GM18858 (cell line): ENCODE data around the gene MARK3.
A peak's percentile ranks its signal among the peaks of the same experiment; 100 is the strongest.
"Not testable (repeated sequence)": the region's sequence is repeated elsewhere in the genome, so short reads cannot be mapped to it uniquely, and the experiment has no call there.

Experiments used
- ATAC-seq: cut with Tn5 transposase; IDR thresholded peaks from one replicate; pipeline ENCODE4 v1.9.1; 2021; ENCODE audit not compliant: unreplicated experiment

The MARK3 gene

DNA sequence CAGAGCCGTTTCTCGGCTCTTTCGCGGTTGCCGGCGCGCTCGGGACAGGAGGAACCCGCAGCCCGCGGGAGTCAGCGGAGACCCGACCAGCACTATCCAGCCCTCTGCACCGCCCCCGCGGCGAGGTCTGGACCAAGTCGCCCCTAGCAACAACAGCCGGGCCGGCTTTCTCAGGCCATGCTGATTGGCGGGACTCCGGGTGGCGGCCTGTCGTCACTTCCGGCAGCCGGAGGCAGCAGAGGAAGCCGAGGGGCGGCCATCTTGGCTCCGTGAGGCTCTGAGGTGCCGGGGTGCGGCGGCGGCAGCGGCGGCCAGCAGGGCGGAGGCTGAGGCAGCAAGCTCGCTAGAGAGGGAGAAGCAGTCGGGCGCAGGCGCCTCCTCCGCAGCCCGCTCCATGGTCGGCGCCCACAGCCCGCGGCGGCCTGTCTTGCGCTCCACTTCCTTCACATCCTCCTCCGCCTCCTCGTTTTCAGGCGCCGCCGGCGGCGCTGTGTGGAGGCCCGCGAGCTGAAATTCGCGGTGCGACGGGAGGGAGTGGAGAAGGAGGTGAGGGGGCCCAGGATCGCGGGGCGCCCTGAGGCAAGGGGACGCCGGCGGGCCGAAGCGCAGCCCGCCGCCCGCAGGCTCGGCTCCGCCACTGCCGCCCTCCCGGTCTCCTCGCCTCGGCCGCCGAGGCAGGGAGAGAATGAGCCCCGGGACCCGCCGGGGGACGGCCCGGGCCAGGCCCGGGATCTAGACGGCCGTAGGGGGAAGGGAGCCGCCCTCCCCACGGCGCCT lies at the start of gene MARK3:
Gene MARK3, plus strand, starts transcription at position 264 of the 777 bp plus-strand sequence. CDS start 615 bp downstream, outside the sequence.
- ATAC-seq: peak; percentile 76

DNA sequence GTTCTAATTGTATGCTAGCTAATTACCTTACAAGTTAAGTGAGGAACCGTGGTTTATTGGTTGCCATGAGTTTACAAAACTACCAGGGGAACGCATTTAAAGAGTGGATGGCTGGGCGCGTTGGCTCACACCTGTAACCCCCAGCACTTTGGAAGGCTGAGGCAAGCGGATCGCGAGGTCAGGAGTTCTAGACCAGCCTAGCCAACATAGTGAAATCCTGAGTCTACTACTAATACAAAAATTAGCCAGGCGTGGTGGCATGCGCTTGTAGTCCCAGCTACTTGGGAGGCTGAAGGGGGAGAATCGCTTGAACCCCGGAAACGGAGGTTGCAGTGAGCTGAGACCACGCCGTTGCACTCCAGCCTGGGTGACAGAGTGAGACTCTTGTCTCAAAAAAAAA lies 49.0 kb upstream of the MARK3 start:
- no peak for ATAC-seq

DNA sequence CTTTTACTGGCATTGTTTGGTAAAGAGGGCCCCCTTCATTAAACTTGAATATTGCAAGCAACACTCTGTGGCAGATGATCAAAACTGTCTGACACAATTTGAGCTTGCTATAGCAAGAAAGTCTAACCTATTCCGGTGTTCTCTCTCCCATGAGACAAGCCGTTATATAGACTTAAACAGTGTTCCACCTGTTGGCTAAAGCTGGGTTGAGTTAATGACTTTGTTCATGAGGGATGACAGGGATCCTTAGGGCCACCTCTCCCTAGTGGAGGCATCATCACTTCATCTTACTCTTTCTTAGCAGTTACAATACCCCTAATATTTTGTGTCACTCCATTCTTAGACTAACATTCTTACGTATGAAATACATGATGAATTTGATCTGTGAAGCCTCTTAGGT lies 47.4 kb upstream of the MARK3 start:
- ATAC-seq: no peak

DNA sequence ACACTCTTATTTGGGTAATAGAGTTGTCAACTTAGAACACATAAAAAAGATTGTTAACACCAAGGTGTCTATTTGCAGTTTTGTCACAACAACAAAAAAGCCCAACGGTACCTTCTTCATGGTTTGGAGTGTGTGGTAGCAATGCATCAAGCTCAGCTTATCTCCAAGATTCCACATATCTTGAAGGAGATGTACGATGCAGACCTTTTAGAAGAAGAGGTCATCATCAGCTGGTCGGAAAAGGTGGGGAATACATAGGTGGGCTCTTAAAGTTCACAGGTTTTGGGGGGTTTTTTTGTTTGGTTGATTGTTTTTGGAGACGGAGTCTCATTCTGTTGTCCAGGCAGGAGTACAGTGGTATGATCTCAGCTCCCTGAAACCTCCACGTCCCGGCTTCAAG lies 45.7 kb upstream of the MARK3 start:
- no peak for ATAC-seq

DNA sequence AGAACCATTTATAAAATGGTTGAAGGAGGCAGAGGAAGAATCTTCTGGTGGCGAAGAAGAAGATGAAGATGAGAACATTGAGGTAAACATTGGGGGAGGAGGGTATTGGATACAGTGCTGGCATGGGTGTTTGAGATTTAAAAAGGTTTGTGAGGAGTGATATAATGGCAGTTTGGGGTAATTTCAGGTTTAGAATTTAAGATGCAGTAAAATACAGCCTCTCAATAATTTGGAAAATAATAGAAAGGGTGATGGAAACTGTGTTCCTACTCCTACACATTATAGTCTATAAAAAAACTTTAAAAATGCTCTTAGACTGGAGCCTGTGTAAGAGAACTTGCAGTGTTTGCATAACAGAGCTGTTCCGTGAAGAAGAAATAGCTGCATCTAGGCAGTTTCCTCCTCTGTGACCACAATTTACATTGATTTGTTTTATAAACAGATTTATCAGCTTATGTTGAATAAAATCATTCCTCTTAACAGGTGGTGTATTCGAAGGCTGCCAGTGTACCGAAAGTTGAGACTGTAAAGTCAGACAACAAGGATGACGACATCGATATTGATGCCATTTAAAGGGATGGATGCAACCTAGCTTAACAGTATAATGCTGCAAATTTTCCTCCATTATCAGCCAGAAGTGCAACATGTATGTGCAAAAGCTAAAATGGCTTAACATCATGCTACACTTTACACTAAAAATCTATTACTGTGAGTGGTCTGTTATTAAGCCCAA lies 44.6 kb upstream of the MARK3 start:
- ATAC-seq: no peak

DNA sequence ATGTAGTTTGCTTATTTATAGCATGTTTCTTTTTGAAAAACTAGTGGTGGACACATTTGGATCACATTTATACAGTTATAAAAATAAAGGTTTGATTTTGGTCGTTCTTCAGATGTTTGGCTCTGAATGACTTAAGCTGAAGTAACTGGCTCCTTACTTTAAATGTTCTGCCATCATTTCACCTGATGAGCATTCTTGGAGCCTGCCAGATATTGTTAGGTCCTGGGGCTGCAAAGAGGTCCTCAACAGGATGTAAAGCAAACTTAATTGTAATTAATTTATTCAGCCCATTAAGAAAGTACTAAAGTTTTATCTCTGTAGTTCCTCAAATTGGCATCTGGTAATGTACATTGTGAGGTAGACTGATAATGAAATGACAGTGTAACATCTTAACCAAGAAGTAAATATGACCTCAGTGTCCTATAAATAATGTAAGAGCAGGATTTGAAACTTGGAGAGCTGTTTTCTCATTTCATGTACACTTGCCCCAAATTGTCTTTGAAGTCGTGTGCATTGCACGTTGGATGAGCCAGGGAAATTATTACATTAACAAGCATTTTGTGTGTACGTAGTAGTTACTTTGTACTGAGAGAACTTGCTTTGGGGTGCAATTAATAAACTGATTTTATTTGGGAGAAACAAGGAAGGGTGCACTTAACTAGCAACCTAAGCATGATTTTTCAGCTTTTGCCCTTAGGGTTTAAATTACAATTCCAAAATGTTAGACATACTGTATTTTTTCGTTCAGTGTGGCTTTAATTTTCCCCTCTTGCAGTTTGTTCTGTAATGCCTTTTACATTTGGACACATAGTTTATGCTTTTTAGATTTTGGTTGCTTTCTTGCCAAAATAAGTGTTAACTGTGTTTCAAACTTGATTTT lies 43.7 kb upstream of the MARK3 start:
- ATAC-seq: no peak

DNA sequence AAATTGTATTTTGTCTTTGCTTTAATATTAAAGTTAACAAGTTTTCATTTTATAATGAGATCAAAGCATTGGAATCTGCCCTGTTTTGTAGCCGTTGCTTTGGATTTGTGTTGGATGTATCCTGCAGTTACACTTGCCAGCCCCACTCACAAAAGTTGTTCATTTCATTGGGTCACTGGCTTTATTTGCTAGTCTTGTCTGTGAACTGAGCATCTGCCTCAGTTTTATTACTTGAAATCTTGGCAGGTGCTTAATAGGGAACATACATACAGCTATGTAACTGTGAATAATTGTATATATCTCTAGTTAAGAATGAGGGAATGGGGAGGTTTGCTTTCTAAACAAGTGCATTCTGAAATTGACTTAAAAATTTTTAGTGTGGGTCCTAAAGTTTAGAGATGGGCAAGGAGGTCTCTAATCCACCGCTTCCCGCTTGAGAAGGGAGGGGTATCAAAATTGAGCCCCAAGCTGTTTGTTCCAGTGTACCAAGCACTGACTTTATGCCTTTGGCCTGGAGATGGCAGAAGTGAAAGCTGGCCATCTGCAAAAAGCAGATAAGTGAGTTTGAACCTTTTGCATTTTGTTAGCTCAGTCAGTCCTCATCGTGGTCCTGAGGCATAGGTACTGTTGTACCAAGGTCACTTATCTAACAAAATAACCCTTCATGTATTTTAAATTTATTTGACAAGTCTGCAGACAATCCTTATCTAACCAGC lies 41.9 kb upstream of the MARK3 start:
- no peak for ATAC-seq

DNA sequence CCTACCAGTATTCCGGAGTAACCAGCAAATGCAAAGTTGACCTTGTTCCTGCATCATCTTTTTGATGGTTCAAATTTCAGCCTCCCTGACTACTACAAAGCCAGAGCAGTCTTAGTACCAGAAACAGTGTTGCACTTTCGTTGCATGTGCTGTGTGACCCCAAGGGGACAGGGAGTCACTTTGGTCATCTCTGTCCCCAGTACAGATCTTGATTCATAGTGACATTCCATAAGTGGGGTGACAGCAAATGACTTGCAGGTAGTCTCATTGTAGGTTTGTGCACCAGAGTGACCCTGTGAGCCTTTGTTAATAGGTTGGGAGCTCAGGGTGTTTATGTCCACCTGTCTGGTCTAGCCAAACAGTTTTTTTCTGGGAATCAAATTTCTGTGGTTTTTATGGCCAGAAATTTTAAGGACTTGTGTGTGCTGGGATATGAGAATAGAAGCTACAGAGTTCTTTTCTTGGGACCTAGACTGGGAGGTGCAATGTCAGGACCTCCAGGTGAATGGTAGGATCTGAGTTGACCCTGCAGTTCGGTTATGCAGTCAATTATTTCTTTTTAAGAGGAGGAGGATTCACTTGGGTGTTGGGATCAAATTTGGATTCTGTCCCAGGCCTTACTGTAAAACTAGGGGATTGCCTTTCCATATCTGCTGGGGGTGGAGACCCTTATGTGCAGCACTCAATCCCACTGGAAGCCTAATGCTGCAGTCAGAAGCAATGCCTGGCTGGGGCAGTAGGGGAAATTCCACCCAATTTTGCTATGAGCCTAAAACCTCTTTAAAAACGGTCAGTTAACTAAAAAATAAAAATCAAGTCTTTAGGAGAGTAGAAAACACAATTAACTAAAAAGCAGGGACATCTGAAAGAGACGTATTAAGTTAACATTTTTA lies 41.1 kb upstream of the MARK3 start:
- no peak for ATAC-seq

DNA sequence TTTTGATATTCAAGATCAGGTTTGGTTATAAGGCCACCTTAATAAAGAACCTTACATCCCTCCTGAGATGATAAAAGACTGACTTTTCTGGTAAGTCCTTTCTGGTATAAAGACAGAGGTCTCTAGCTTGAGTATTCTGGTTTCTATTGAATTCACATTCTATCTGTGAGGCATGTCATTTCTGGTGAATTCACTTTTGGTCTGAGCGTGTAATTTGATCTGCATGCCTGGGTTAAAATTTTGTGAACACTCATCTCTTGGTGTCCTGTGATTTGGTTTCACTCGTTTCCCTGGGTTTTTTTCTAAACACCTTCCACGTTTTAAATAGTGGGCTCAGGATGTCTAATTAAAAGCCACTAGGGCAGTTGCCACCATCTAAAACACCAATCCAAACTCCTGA lies 38.9 kb upstream of the MARK3 start:
- ATAC-seq: no peak

DNA sequence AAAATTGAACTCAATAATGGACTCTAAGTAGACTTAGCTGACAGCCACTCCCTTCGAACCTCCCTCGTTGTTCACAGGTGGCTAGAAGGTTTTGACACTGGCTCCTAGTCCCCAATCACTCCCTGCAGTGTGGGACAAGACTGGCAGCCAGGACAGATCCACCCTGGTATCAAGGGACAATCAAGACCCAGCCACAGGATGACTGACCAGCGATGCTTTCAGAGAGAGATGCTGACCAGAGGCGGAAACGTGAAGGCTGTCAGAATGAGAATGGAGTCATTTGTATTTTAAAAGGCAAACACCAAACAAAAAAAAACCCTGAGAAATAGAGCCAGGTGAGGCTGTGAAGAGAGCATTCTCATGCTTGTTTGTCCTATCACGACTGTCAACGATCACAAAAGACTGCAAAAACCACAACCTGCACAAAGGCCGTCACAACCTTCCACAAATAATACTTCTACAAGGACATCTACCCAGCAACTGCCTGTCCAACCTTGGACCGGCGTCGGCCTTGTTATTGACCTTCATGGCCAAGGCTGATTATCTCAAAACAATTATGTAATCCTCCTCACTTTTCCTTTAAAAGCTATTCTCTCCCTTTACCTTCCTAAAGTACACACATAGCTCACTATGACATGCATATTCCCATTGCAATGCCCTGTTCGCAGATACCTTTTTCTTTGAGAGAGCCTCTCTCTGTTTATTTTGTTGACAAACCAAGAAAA lies 38.0 kb upstream of the MARK3 start:
- ATAC-seq: no peak

DNA sequence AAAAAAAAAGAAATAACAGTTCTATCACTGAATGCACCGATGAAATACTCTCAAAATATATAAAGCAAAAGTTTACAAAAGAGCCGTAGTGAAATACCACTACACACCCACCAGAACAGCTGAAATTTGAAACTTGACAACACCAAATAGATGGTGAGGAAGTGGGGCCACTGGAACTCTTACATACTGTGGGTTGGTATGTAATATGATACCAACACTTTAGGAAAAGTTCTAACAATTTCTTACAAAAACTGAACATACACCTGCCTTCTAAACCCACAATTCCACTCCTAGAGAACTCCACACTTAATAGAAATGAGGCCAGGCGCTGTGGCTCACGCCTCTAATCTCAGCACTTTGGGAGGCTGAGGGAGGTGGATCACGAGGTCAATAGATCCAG lies 37.1 kb upstream of the MARK3 start:
- ATAC-seq: no peak

DNA sequence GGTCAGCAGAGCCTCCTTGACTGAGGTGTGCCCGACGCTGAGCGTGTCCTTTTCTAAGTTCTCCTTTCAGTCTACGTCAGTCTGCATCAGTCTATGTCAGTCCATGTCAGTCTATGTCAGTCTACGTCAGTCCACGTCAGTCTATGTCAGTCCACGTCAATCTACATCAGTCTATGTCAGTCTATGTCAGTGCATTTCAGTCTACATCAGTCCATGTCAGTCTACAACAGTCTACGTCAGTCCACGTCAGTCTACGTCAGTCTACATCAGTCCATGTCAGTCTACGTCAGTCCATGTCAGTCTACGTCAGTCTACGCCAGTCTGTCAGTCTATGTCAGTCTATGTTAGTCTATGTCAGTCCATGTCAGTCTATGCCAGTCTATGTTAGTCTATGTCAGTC lies 35.2 kb upstream of the MARK3 start:
- ATAC-seq: no peak

DNA sequence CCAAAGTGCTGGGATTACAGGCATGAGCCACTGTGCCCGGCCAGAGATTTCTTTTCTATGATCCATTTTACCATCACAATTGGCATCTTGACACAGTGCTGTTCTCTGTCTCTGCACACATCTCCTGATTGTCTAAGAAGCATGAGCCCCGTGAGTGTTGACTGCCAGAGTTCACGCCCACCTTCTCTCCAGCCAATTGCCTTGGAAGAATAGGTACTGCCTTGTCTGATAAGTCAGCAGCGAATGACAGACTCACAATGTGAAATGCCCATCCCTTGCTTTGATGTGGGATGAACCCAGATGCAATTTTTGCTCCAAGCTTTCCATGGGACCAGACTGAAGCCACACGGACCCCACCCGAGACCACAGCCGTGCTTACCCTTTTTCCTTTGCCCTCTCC lies 31.9 kb upstream of the MARK3 start:
- ATAC-seq: no peak

DNA sequence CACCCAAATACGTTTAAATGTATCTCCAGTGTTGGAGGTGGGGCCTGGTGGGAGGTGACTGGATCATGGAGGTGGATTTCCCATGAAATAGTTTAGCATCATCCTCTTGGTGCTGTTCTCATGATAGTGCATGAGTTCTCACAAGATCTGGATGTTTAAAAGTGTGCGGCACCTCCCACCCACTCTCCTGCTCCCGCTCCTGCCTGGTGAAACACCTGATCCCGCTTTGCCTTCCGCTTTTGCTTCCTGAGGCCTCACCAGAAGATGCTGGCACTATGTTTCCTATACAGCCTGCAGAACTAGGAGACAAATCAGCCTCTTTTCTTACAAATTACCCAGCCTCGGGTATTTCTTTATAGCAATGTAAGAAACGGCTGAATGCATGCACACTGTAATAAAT lies 31.1 kb upstream of the MARK3 start:
- no peak for ATAC-seq

DNA sequence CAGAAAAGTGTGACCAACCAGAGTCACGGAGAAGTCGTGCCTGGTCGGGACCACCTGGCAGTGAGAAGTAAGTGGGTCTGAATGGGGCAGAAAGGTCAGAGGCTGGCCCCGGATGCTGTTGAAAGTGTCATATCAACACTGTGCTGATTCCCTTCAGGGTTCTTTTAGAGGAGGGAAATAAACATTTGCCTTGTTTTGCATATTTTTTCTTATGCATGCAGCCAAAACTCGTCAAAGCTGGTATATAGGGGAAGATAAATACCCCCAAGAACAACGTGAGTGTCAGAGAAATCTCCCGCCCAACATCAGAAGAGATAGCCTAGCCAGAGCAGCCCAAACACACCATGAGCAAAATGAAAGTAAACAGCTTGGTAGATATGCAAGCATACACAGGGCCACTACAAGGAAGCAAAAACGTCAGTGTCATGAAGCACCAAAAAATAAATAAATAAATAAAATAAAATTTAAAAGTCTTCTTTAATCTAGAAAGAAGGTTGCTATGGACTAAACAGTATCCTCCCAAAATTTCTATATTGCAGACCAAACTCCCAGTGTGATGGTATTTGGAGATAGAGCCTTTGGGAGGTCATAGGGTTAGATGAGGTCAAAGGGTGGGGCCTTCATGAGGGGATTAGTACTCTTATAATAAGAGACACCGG lies 29.1 kb upstream of the MARK3 start:
- ATAC-seq: no peak

DNA sequence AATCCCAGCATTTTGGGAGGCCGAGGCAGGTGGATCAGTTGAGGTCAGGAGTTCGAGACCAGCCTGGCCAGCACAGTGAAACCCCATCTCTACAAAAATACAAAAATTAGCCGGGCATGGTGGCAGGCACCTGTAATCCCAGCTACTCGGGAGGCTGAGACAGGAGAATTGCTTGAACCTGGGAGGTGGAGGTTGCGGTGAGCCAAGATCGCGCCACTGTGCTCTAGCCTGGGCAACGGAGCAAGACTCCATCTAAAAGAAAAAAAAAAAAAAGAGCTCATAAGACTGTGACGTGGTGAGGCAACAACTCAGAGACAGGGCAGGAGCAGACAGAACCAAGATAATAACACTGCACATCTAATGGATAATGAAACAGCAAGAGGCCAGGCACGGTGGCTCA lies 27.7 kb upstream of the MARK3 start:
- not testable (repeated sequence) for ATAC-seq

DNA sequence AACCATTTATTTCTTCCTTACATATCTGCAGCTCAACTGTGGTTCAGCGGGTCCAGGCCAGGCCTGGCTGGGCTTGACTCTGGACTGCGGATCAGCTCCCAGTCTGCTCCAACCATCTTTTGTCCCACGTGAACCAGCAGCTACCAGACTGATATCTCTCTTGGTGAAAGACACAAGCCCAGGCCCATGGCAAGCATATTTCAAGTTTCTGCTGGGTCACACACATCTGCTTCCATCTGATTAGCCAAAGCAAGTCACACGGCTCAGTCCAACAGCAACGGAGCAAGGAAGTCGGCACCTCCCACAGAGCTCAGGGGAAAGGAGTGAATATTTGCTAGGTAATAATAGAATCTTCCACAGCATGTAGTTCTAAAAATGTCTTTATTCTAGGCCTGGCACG lies 24.7 kb upstream of the MARK3 start:
- no peak for ATAC-seq

DNA sequence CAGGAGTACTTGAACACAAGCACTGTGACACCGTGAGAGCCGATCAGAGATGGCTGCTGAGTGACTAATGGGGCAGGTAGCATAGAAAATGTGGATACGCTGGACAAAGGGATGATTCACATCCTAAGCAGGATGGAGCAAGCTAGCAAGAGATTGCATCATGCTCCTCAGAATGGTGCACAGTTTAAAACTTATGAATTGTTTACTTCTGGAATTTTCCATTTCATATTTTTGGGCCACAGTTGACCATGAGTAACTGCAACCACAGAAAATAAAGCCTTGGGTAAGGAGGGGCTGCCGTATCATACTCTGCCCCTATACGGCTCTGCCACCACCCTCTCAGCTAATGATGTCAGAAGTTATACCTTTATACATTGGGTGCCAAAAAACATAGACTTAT lies 23.3 kb upstream of the MARK3 start:
- ATAC-seq: no peak

DNA sequence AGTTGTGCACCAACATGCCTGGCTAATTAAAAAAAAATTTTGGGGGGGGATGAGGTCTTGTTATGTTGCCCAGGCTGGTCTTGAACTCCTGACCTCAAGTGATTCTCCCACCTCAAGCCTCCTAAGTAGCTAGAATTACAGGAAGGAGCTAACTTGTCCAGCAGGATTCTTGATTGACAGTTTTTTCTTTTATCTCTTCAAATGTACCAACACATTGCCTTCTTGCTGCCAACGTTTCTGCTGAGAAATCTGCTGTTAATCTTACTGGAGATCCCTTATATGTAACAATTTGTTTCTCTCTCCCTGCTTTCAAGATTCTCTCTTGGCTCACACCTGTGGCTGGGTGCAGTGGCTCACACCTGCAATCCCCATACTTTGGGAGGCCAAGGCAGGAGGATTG lies 22.4 kb upstream of the MARK3 start:
- no peak for ATAC-seq
